HG03066 (cell line): Measurements from ENCODE around the gene GREM2.

Experiments used
- ATAC-seq: cut with Tn5 transposase; IDR thresholded peaks from one replicate; pipeline ENCODE4 v1.9.1; 2021; ENCODE audit warnings: low read depth; ENCODE audit not compliant: unreplicated experiment

Gene GREM2

DNA sequence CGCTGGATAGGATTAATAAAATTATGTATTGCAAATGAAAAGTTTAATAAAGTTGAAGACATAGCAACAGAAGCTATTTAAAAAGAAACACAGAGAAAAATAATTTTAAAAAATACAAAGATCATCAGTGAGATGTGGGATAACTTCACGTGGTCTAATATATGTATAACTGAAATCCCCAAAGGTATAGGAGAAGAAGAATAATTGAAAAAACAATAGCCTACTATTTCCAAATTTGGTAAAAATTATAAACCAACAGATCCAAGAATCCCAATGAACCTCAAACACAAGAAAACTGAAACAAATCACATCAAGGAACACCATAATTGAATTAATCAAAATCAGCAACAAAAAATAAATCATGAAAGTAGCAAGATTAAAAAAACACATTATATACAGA lies 44.9 kb downstream of the GREM2 start:
- no peak for ATAC-seq

DNA sequence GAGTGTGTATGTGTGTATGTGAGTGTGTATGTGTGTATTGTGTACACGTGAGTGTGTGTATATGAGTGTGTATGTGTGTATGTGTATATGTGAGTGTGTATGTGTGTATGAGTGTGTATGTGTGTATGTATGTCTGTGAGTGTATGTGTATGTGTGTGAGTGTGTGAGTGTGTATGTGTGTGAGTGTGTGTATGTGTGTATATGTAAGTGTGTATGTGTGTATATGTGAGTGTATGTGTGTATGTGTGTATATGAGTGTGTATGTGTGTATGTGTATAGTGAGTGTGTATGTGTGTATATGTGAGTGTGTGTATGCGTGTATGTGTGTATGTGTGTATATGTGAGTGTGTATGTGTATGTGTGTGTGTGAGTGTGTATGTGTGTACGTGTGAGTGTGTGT lies 49.2 kb downstream of the GREM2 start:
- no peak for ATAC-seq

DNA sequence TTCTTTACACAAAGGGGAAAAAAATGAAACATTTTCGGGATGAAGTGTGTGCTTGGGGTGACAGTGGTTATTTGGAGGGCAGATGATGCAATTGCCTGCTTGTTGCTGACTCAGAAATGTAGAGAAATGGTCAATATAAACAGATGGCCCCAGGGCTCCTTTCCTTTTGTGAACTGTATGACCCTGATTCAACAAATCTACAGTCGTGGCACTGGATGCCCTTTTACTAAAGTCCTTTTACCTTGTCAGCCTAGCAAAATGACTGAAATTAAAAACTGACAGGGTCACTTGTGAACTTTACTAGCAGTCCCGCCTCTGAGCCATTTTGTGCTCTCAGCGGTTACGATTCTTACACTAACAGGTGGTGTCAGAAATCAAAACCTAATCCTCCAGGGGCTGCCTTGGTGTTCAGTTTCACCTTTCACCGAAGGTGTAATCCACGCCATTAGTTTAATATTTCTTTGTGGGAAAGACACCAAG lies 49.8 kb downstream of the GREM2 start:
- ATAC-seq: no peak

GRCh38 chr1:240559781-240560180 lies 52.2 kb downstream of the GREM2 start:
- ATAC-seq: no peak

GRCh38 chr1:240555524-240555923 lies 56.4 kb downstream of the GREM2 start:
- ATAC-seq: no peak

DNA sequence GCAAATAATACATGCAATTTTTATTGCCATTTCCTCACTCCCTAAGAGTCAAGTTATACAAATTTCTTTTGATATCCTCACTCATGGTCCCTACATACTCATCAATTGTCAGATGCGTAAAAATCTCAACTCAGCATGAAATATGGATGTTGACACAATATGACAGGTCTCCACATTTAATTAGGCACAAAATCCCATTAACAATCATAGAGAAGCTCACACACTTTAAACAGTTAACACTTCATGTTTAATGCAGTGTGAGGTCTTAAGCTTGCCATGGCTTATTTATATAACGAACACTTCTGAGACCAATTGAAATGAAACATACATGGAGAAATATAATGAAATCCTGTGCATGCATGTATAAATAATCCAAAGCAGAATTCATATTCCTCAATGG lies 58.6 kb downstream of the GREM2 start:
- ATAC-seq: no peak

- no peak for ATAC-seq
Measured at GRCh38 chr1:240539769-240540414, 72.1 kb downstream of the GREM2 start.

DNA sequence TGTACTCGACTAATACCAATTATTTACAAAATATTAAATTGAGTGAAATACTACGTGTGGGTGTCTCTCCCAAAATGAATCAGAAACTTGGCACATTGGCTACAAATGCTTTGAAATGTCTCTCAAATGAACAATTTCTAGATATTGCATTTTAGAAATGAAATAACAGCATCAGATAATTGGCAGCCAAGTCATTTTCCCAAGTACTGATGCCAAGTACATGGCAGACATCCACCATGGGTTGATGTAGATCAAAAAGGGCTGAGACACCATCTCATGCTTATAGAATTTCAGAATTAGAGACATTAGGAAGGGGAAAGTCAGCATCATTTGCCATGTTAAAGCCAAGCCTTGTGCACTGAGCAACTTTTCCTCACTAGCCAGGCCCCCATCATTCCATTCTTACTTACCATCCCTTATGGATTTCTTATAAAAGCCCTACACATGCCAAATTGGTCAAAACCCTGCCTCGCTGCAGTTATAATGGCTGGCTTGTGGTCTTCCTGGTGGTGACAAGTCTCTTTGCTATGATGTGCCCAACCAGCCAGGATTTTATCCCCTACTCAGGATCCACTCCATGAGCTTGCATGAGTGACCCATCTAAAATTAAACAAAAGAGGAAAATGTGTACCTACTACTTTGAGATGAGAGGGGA lies 73.1 kb downstream of the GREM2 start:
- ATAC-seq: no peak

DNA sequence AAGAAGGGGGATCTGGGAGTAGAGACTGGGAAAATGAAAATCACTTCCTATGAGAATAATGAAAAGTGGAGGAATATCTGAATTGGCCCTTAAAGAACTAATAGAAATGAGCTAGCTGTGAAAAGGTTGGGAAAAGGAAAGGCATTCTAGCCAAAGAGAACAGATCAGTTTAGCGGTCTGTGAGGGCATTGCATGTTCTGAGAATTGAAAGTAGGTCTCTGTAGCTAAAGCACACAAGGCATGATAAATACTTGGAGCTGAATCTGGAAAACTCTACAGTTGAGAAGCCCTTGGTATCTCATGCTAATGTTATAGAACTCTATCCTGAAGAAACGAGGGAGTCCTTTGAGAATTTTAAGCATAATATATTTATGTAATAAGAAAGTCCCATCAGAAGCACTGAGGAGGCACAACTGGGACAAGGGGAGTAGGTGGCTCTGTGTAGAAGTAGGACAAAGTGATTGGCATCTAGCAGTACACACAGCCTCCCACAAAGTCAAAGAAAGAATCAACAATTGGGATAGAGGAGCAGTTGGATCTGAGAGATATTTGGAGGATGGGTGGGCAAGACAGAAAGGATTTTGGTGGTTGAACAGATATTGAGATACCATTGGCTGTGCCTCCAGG lies 78.7 kb downstream of the GREM2 start:
- no peak for ATAC-seq

- no peak for ATAC-seq
Measured at GRCh38 chr1:240528591-240528990, 83.4 kb downstream of the GREM2 start.

GRCh38 chr1:240527086-240527485 lies 84.9 kb downstream of the GREM2 start:
- ATAC-seq: no peak

GRCh38 chr1:240526312-240526711 lies 85.6 kb downstream of the GREM2 start:
- ATAC-seq: no peak

- ATAC-seq: no peak
Measured at GRCh38 chr1:240524356-240525069, 87.4 kb downstream of the GREM2 start.

DNA sequence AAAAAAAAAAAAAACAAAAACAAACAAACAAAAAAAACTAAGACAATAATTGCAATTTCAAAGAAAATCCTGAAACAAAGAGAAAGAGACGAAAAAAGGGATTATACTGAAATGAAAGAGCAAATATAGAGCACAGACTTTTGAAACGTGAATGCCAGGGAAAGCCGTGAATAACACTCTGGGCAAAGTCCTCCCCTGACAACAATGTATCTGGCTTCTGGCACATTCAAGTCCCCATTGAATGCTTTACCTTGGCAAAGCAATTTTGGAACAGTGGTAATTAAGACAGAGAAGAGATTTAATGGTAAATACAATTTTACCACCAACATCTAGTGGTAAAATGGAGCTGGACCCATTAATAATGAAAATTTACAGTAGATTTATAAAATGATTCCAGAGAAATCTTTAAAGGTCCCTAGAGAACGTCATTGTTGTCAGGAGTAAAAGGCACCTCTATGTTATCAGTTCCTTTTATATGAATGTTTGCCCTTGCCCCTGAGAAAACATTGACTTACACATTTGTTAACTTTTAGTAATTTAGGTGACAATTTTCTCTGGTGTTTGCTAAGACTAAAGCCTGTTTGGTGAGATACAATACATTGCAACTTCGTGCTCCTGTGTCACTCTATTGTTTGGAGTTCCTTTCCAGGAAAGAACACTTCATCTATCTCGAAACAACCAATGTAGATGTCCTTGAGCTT lies 89.7 kb downstream of the GREM2 start:
- no peak for ATAC-seq

- ATAC-seq: no peak
Measured at GRCh38 chr1:240517891-240518290, 94.1 kb downstream of the GREM2 start.

DNA sequence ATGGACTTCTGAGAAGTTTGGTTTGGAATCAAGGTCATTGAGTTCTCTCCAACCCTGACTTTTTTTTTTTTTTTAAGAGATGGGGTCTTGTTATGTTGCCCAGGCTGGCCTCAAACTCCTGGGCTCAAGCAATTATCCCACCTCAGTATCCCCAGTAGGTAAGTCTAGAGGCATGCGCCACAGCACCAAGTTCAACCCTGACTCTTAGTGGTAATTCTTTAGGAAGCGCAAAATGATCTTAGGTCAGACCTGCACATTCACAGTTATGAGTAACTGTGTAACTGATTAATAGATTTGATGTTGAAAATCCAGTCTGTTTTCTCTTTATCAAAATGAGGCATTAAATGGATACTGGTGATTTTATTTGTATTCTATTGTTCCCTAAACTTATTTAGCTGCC lies 95.9 kb downstream of the GREM2 start:
- ATAC-seq: no peak

DNA sequence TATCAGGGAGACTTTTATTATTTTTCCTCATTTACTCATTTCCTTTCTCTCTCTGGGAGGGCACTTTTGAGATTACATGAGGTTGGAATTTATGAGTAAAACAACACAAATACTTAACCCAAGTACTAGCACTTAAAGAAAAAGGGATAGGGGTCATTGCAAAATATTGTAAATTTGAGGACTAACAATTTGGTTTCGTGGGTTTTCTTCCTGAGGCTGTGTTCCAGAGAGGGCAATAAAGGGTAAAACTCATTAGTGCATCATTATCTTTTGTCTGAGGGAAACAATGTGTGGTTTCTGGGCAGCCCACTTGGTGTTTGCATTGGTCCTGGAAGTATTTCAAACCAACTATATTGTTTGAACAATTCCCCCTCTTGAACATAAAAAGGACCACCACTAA lies 96.5 kb downstream of the GREM2 start:
- ATAC-seq: no peak

DNA sequence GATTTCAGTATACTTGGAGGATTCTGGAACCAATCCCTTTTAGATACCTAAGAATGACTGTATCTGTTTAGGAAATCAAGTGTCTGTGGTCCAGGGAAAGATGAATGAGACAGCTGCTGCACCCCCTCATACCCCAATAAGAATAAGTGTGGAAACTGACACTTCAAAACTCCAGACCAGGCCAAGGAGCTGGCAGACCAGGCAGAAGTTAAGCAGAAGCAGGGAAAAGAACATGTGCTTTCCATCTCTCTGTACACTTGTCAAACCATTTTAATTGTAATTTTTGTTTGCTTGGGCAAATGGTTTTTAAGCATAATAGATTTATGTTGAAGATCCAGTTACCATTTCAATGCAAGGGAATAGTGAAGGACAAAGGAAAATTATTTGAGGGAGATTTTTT lies 100.2 kb downstream of the GREM2 start:
- no peak for ATAC-seq

GRCh38 chr1:240508950-240509349 lies 103.0 kb downstream of the GREM2 start:
- no peak for ATAC-seq

DNA sequence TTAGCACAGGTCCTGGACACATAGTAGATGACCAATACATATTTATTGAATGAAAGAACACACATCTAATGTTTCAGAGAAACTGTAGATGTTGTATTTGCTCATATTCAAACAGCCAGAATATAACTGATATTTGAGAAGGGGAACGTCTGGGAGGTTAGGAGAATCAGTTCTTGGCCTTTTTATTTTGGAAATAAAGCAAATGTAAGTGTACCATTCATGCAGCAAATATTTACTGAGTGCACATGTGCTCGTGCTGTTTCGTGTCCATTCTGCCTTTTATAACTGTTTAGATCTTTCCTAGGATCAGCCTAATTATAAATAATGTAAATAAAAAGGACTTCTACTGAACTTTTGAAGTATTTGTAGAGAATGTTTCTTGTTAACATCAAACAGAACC lies 103.8 kb downstream of the GREM2 start:
- ATAC-seq: no peak

DNA sequence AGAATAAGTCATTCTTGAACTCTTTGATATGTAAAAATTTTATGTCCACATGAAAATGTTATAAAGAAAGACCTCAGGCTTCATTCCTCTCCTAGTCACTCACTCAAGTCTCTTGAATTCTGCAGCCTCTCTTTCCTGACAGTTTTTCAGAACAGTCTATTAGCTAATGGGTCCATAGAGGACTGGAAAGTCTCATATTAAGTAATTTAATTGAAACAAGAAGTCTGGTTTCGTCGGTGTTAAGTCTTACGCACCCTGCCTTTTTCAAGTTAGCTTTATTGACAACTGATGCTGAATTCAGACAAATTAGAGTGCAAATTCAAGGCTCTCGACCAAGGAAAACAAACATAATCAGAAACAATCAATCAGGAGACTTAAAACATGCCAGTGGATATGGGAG lies 105.8 kb downstream of the GREM2 start:
- ATAC-seq: no peak
